ENCODE measurements around the gene MIGA1.

DNA sequence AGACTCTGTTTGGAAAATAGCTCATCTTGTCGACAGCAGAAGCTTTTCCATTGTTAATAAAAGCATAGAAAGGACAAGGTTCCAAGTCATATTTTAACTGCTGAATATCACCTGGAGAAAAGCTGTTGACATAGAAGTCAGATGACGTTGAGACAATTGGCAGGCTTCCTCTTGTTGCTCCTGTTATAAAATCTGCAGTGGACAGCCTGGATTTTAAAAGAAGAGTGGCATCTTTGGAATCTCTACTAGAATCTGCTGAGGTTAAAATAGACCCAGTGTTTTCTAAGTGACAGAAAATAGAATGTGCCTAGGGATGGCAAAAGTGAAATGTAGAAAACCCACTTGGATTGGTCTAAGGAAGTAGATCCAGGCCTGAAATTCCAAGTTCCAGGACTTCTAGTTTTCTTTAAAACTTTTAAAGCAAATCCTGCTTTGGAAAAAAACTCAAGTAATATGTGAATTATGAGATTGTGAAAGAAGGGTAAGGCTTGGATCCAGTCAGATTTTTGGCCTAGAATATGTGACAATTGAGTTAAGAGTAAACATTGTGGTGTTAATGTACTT lies 55.4 kb downstream of the MIGA1 start:
- TF ChIP-seq, protein P1, sequence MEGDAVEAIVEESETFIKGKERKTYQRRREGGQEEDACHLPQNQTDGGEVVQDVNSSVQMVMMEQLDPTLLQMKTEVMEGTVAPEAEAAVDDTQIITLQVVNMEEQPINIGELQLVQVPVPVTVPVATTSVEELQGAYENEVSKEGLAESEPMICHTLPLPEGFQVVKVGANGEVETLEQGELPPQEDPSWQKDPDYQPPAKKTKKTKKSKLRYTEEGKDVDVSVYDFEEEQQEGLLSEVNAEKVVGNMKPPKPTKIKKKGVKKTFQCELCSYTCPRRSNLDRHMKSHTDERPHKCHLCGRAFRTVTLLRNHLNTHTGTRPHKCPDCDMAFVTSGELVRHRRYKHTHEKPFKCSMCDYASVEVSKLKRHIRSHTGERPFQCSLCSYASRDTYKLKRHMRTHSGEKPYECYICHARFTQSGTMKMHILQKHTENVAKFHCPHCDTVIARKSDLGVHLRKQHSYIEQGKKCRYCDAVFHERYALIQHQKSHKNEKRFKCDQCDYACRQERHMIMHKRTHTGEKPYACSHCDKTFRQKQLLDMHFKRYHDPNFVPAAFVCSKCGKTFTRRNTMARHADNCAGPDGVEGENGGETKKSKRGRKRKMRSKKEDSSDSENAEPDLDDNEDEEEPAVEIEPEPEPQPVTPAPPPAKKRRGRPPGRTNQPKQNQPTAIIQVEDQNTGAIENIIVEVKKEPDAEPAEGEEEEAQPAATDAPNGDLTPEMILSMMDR (IDR thresholded peaks at IDR 0.05; ENCODE audit: low read depth, low read length, poor library complexity, severe bottlenecking): no peak
- TF ChIP-seq EZH2phosphoT487 (IDR thresholded peaks at IDR 0.05; ENCODE audit: borderline replicate concordance, low read length): no peak
